Endothelial cell of umbilical vein (primary cell): Measurements from ENCODE around the gene PRSS57. TPM values are rescaled to one million over a fixed set of nuclear protein-coding genes. Genes with fewer than 3 reads are reported as not detected.

Experiments used
- BruUV-seq: library from RNA; stranded (reverse); fragments of 400-500 nt; replicated peaks from 2 replicates; lab custom pipeline; 2021; lab: Mats Ljungman, UMichigan
- CTCF ChIA-PET: fragments of 300-600, 350-600 bp; sonication (Branson Sonifier 250); formaldehyde crosslinking; loops from one replicate; lab custom pipeline; 2021; ENCODE audit warnings: antibody characterized with exemption, inconsistent platforms; lab: Charles Lee
- POLR2A ChIA-PET: fragments of 300-600, 350-600 bp; sonication (Branson Sonifier 250); formaldehyde crosslinking; loops from one replicate; lab custom pipeline; 2021; ENCODE audit warnings: antibody characterized with exemption, inconsistent platforms; lab: Charles Lee
- DNase-seq: peaks from one replicate; pipeline ENCODE4 v3.0.0-alpha.2; 2011; ENCODE audit warnings: low read depth, low spot score
- FAIRE-seq: peaks from 2 replicates; lab custom pipeline; 2011; peaks lifted over from hg19 to GRCh38; lab: Jason Lieb, UNC
- H2AFZ ChIP-seq: 2 replicates; pipeline ENCODE4 v1.6.0; 2012; ENCODE audit warnings: low read depth, low read length, control low read depth, inconsistent platforms
- H3K27ac ChIP-seq: 2 replicates; pipeline ENCODE4 v1.5.1; 2011; ENCODE audit warnings: low read depth, mild to moderate bottlenecking, control low read depth, low read length, moderate library complexity; ENCODE audit not compliant: insufficient read depth
- H3K27me3 ChIP-seq, 2 experiments: 2 replicates each; pipeline versions ENCODE4 v1.6.0 to v1.6.1; 2011; ENCODE audit warnings: low read length in 2 of 2, mixed read lengths in 1 of 2; ENCODE audit not compliant: control insufficient read depth in 2 of 2, insufficient read depth in 2 of 2
- H3K36me3 ChIP-seq, 2 experiments: 2 replicates in 1 of 2; 3 replicates in 1 of 2; pipeline ENCODE4 v1.5.1; 2011; ENCODE audit warnings: low read length in 2 of 2, mild to moderate bottlenecking in 1 of 2, moderate library complexity in 1 of 2; ENCODE audit not compliant: control insufficient read depth in 2 of 2, insufficient read depth in 2 of 2; ENCODE audit errors: extremely low read depth in 1 of 2
- H3K4me1 ChIP-seq: 3 replicates; pipeline ENCODE4 v1.5.1; 2011; ENCODE audit warnings: mild to moderate bottlenecking, low read length; ENCODE audit not compliant: control insufficient read depth, insufficient read depth; ENCODE audit errors: extremely low read depth
- H3K4me2 ChIP-seq: 2 replicates; pipeline ENCODE4 v1.6.1; 2011; ENCODE audit warnings: low read length, control low read depth, mixed read lengths; ENCODE audit not compliant: insufficient read depth
- H3K4me3 ChIP-seq, 3 experiments: fragments of 200-600 bp in 1 of 3; sonication (generic), shearing (Covaris generic) in 1 of 3; replicated peaks in 1 of 3; 2 replicates each; pipeline ENCODE4 v1.5.1; 2011 to 2016; ENCODE audit warnings: control low read depth in 3 of 3, low read length in 3 of 3, mild to moderate bottlenecking in 2 of 3, inconsistent platforms in 1 of 3, low read depth in 1 of 3, moderate library complexity in 1 of 3; ENCODE audit not compliant: insufficient read depth in 1 of 3
- H3K79me2 ChIP-seq: 2 replicates; pipeline ENCODE4 v1.6.0; 2012; ENCODE audit warnings: low read length, inconsistent platforms; ENCODE audit not compliant: control insufficient read depth, insufficient read depth
- H3K9ac ChIP-seq: replicated peaks from 2 replicates; pipeline ENCODE3; 2011; ENCODE audit warnings: low read length, control low read depth; ENCODE audit not compliant: insufficient read depth; ENCODE audit errors: extremely low read depth
- H3K9me1 ChIP-seq: replicated peaks from 3 replicates; pipeline ENCODE4 v1.6.0; 2011; ENCODE audit warnings: mild to moderate bottlenecking, low read length; ENCODE audit not compliant: control insufficient read depth, insufficient read depth; ENCODE audit errors: extremely low read depth
- H3K9me3 ChIP-seq: replicated peaks from 2 replicates; pipeline ENCODE4 v1.5.1; 2012; ENCODE audit warnings: low read length, inconsistent platforms; ENCODE audit not compliant: control insufficient read depth, insufficient read depth
- H4K20me1 ChIP-seq: replicated peaks from 2 replicates; pipeline ENCODE3; 2011; ENCODE audit warnings: mild to moderate bottlenecking, low read length; ENCODE audit not compliant: control insufficient read depth, insufficient read depth; ENCODE audit errors: extremely low read depth
- EZH2 ChIP-seq: IDR thresholded peaks from 2 replicates; pipeline ENCODE4 v1.6.1; 2012; ENCODE audit warnings: borderline replicate concordance, low read depth, mild to moderate bottlenecking, moderate library complexity, low read length, inconsistent platforms; ENCODE audit not compliant: severe bottlenecking
- FOS ChIP-seq: IDR thresholded peaks from 2 replicates; pipeline ENCODE4 v1.6.1; 2011; ENCODE audit warnings: mild to moderate bottlenecking, low read length, moderate library complexity, borderline replicate concordance; ENCODE audit not compliant: insufficient read depth
- GATA2 ChIP-seq: IDR thresholded peaks from 2 replicates; pipeline ENCODE4 v1.7.0; 2011; ENCODE audit warnings: low read depth, mild to moderate bottlenecking, moderate library complexity, mixed read lengths, low read length; ENCODE audit not compliant: insufficient read length, insufficient read depth
- JUN ChIP-seq: IDR thresholded peaks from 2 replicates; pipeline ENCODE4 v1.6.1; 2011; ENCODE audit warnings: borderline replicate concordance, low read depth; ENCODE audit not compliant: insufficient read length, insufficient read depth
- MAX ChIP-seq: IDR thresholded peaks from 2 replicates; pipeline ENCODE4 v1.6.1; 2011; ENCODE audit not compliant: insufficient read depth, insufficient read length
- MYC ChIP-seq: IDR thresholded peaks from one replicate; pipeline ENCODE4 v1.6.1; 2011; ENCODE audit warnings: mild to moderate bottlenecking, low read depth, low read length
- POLR2A ChIP-seq: IDR thresholded peaks from 2 replicates; pipeline ENCODE4 v1.6.1; 2012; ENCODE audit warnings: low read depth, mild to moderate bottlenecking, control low read depth, low read length
- dilution Hi-C: fragments of 300-500 bp; cut with MboI; formaldehyde crosslinking; loops from one replicate; pipeline ENCODE4 v1.15.0; 2019; ENCODE audit warnings: low sequenced_read_pairs; ENCODE audit not compliant: extremely low pct_ligation_motif_present
- intact Hi-C: fragments of 100-400 bp; cut with micrococcal nuclease; formaldehyde crosslinking; loops from one replicate; pipeline ENCODE4 v1.10.0; 2022
- polyA plus RNA-seq, 4 experiments: library from polyadenylated mRNA; depleted of rRNA in 3 of 4; stranded (reverse) in 3 of 4; unstranded in 1 of 4; fragments of >200 nt; gene quantifications; 2 replicates each; pipeline versions ENCODE4 v1.2.1 to v1.2.3, GENCODE V29; 2011 to 2012; ENCODE audit warnings: missing spikeins in 1 of 4
- total RNA-seq: library from RNA; stranded (reverse); gene quantifications from 2 replicates; pipeline ENCODE4 v1.2.3, GENCODE V29; 2021
- TF ChIP-seq, protein P1 (sequence below), 2 donors: IDR thresholded peaks; 1 replicate in 1 of 2; 2 replicates in 1 of 2; pipeline ENCODE4 v1.5.1; 2011; ENCODE audit warnings: low read length in 2 of 2, mild to moderate bottlenecking in 2 of 2, moderate library complexity in 2 of 2, control low read depth in 1 of 2, inconsistent platforms in 1 of 2, low read depth in 1 of 2; ENCODE audit not compliant: insufficient read depth in 1 of 2; ENCODE audit errors: extremely low read depth in 1 of 2

The PRSS57 gene
- total and polyA plus RNA-seq, 2 donors (not counting 3 experiments of a cell fraction or from before 2014, with no cell fraction given) = not detected

DNA sequence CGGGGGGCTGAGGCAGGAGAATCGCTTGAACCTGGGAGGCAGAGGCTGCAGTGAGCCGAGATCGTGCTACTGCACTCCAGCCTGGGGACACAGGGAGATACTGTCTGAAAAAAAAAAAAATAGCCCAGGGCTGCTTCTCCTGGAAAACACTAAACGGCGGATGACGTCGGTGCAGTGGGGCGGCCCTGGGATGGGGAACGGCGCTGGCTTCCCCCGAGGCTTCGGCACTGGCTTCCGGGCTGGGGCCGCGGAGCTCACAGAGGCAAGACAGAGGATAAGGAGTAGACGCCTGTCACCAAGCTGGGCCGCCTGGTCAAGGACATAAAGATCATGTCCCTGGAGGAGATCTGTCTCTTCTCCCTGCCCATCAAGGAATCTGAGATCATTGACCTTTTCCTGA, 5.0 kb downstream of the PRSS57 start:
- no peak overlapping the region for H3K27ac ChIP-seq
- H2AFZ ChIP-seq = no peak overlapping the region
- H3K27me3 ChIP-seq = no peaks in the 10 kb centered on the region
- ChIA-PET POLR2A (no interaction called here), CTCF (no interaction called here)
- no TSS peak for BruUV-seq
- H3K4me2 ChIP-seq = no peak overlapping the region
- TF ChIP-seq POLR2A (no peak), FOS (no peak), MAX (no peak), JUN (no peak), EZH2 (no peak), GATA2 (no peak), MYC (no peak)
- TF ChIP-seq, protein P1, sequence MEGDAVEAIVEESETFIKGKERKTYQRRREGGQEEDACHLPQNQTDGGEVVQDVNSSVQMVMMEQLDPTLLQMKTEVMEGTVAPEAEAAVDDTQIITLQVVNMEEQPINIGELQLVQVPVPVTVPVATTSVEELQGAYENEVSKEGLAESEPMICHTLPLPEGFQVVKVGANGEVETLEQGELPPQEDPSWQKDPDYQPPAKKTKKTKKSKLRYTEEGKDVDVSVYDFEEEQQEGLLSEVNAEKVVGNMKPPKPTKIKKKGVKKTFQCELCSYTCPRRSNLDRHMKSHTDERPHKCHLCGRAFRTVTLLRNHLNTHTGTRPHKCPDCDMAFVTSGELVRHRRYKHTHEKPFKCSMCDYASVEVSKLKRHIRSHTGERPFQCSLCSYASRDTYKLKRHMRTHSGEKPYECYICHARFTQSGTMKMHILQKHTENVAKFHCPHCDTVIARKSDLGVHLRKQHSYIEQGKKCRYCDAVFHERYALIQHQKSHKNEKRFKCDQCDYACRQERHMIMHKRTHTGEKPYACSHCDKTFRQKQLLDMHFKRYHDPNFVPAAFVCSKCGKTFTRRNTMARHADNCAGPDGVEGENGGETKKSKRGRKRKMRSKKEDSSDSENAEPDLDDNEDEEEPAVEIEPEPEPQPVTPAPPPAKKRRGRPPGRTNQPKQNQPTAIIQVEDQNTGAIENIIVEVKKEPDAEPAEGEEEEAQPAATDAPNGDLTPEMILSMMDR (IDR thresholded peaks at IDR 0.05; ENCODE audit: extremely low read depth in 1 of 2, insufficient read depth in 1 of 2, low read depth in 1 of 2, low read length in 2 of 2) = no peak
- no peaks in the 10 kb centered on the region for H4K20me1 ChIP-seq
- H3K79me2 ChIP-seq = no peaks in the 10 kb centered on the region
- dilution Hi-C loops = no loop called here
- no peaks in the 10 kb centered on the region for H3K4me1 ChIP-seq
- no peak for DNase-seq
- no peaks in the 10 kb centered on the region for H3K9me1 ChIP-seq
- no peak for FAIRE-seq
- H3K9ac ChIP-seq = no peak overlapping the region
- H3K4me3 ChIP-seq = no peak overlapping the region
- no peaks in the 10 kb centered on the region for H3K9me3 ChIP-seq
- intact Hi-C loops = no loop called here
- H3K36me3 ChIP-seq = no peaks in the 10 kb centered on the region
